ENCODE measurements around the gene RPGRIP1.

Gene RPGRIP1

DNA sequence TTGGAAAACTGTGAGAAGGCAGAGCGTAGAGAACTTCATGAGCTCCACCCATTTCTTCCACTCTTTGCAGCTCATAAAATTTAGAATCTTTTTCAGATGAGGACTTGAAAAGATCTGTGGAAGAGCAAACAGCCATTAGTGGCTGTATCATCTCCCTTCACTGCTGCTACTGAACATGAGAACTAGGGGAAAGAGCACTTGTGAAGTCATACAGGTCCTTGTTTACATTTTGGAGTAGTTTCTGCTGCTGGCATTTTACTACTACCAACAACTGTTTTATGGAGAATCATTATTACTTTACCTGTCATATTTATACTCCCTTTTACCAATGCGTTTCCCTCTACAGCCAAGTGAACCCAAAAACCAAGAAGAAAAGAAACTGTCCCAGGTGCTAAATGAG, 41.0 kb downstream of the RPGRIP1 start:
- TF ChIP-seq, protein P1, sequence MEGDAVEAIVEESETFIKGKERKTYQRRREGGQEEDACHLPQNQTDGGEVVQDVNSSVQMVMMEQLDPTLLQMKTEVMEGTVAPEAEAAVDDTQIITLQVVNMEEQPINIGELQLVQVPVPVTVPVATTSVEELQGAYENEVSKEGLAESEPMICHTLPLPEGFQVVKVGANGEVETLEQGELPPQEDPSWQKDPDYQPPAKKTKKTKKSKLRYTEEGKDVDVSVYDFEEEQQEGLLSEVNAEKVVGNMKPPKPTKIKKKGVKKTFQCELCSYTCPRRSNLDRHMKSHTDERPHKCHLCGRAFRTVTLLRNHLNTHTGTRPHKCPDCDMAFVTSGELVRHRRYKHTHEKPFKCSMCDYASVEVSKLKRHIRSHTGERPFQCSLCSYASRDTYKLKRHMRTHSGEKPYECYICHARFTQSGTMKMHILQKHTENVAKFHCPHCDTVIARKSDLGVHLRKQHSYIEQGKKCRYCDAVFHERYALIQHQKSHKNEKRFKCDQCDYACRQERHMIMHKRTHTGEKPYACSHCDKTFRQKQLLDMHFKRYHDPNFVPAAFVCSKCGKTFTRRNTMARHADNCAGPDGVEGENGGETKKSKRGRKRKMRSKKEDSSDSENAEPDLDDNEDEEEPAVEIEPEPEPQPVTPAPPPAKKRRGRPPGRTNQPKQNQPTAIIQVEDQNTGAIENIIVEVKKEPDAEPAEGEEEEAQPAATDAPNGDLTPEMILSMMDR (IDR thresholded peaks at IDR 0.05; ENCODE audit: control insufficient read depth, extremely low read depth, insufficient read depth) = no peak
- no peak overlapping the region for H3K4me3 ChIP-seq (ENCODE audit: low read depth, low read length)
- no peak for DNase-seq (ENCODE audit: low read depth)

DNA sequence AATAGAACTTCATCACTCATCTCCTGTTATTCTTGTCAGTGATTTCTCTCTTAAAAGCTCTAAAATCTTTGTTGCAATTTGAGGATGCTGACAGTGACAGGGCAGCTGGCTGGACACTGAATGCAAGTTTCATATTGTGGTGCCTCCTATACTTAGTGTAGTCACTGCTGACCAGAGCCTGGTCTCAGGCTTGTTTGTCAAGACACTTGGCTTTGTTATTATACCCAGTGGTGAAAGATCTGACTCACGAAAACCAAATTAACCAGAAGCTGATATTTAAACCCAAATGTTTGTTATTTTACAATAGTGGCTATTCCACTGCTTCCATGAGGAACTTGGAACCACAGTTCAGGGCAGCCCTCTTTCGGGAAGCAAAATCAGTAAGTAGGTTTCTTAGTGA, 42.8 kb downstream of the RPGRIP1 start:
- H3K4me3 ChIP-seq (ENCODE audit: low read depth, low read length) = no peak overlapping the region
- DNase-seq (ENCODE audit: low read depth) = no peak
- TF ChIP-seq, protein P1 (IDR thresholded peaks at IDR 0.05; ENCODE audit: control insufficient read depth, extremely low read depth, insufficient read depth) = no peak

DNA sequence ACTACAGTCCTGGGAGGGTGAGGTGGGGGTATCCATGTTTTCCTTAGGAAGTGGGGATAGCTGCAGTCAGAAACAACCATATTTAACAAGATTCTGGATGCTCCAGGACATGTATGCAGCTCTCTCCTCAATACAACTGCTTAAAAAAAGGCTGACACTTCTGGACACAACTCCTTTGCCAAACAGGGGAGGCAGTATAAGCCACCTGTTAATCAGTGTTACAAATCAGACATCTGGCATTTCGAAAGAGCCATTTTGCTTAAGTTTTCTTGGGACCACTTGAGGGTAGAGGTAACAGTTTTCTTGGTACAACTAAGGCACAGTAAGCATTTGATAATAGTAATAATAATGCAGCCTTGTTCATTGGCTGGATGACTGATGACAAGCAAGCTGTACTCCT, 47.1 kb downstream of the RPGRIP1 start:
- no peak for DNase-seq (ENCODE audit: low read depth)
- TF ChIP-seq, protein P1 (IDR thresholded peaks at IDR 0.05; ENCODE audit: control insufficient read depth, extremely low read depth, insufficient read depth) = no peak
- no peak overlapping the region for H3K4me3 ChIP-seq (ENCODE audit: low read depth, low read length)

Data from LNCaP clone FGC (cell line).